DOHH2 (cell line): ENCODE results near the gene MS4A13.

ENCODE experiments used
- H3F3A ChIP-seq: fragments of 200-600 bp; sonication (generic), shearing (Covaris generic); 2 replicates; pipeline ENCODE4 v1.6.0; 2016; ENCODE audit warnings: antibody characterized with exemption, mild to moderate bottlenecking; ENCODE audit not compliant: control insufficient read depth, insufficient read depth
- H3K27ac ChIP-seq: fragments of 200-600 bp; sonication (generic); 2 replicates; pipeline ENCODE4 v1.5.1; 2014; ENCODE audit warnings: low read depth, mild to moderate bottlenecking, low read length, moderate library complexity
- H3K27me3 ChIP-seq: fragments of 200-600 bp; sonication (generic); 2 replicates; pipeline ENCODE4 v1.6.1; 2014; ENCODE audit warnings: mild to moderate bottlenecking, low read length, mixed read lengths; ENCODE audit not compliant: control insufficient read depth
- H3K36me3 ChIP-seq: fragments of 200-600 bp; sonication (generic); 2 replicates; pipeline ENCODE4 v1.6.1; 2014; ENCODE audit warnings: mild to moderate bottlenecking, low read length, moderate library complexity, mixed read lengths; ENCODE audit not compliant: control insufficient read depth
- H3K4me1 ChIP-seq: fragments of 200-600 bp; sonication (generic); 2 replicates; pipeline ENCODE4 v1.6.1; 2014; ENCODE audit warnings: mild to moderate bottlenecking, low read length, mixed read lengths; ENCODE audit not compliant: control insufficient read depth
- H3K4me2 ChIP-seq: fragments of 200-600 bp; sonication (generic); 2 replicates; pipeline ENCODE4 v1.6.0; 2014; ENCODE audit warnings: mild to moderate bottlenecking, low read length, moderate library complexity
- H3K4me3 ChIP-seq: fragments of 200-600 bp; sonication (generic); 2 replicates; pipeline ENCODE4 v1.5.1; 2014; ENCODE audit warnings: mild to moderate bottlenecking, low read length, mixed read lengths
- H3K79me2 ChIP-seq: fragments of 200-600 bp; sonication (generic); 2 replicates; pipeline ENCODE4 v1.6.1; 2014; ENCODE audit warnings: mild to moderate bottlenecking, low read length, mixed read lengths; ENCODE audit not compliant: control insufficient read depth
- H3K9me2 ChIP-seq: fragments of 200-600 bp; sonication (generic); replicated peaks from 2 replicates; pipeline ENCODE4 v1.6.1; 2014; ENCODE audit warnings: mild to moderate bottlenecking, low read length, mixed read lengths; ENCODE audit not compliant: control insufficient read depth
- H3K9me3 ChIP-seq: fragments of 200-600 bp; sonication (generic); 2 replicates; pipeline ENCODE4 v1.6.1; 2014; ENCODE audit warnings: antibody characterized with exemption, low read length, mixed read lengths; ENCODE audit not compliant: control insufficient read depth, insufficient read depth
- H4K20me1 ChIP-seq: fragments of 200-600 bp; sonication (generic); 2 replicates; pipeline ENCODE4 v1.6.0; 2014; ENCODE audit warnings: low read depth, mild to moderate bottlenecking, antibody characterized with exemption, low read length, moderate library complexity; ENCODE audit not compliant: control insufficient read depth, insufficient read depth
- EZH2phosphoT487 ChIP-seq: fragments of 200-600 bp; sonication (generic); IDR thresholded peaks from 2 replicates; pipeline ENCODE4 v1.6.1; 2017; ENCODE audit warnings: borderline replicate concordance, mild to moderate bottlenecking, antibody characterized with exemption, low read length, moderate library complexity, mixed read lengths
- TF ChIP-seq, protein P1 (sequence below): fragments of 200-600 bp; sonication (generic); IDR thresholded peaks from one replicate; pipeline ENCODE4 v1.5.1; 2014; ENCODE audit warnings: antibody characterized with exemption, mild to moderate bottlenecking, low read depth, low read length; ENCODE audit not compliant: poor library complexity, severe bottlenecking

MS4A13 gene

DNA sequence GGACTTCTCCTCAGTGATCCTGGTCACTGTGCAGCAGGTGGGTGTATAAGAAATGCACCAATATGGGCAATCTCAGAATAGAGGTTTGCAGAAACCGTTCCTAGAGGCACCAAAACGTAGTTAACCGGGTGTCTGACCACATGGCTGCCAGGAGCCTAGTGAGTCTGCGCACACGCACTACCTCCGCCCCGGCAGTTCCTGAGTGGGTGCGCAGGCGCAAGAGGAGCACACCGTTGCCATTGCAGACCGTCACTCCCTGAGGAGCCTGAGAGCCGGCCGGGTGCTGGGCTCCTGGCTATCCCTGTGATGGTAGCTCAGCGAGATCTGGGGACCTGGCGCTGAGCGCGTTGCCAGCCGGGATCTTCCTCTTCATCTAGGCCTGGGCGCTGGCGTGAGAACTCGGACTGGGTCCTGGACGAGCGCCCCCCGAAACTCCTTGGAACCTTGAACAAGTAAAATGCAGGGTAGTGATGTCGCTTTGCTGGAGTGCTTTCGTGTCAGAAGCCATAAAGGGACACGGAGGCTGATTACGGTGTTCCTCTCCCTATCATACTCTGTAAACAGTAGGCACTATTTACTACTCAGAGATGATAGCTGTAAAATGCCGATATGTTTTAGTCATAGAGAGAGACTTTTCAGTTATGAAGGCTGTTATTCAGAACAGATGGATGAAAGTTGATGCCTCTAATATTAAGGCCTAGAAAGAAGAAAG lies at the start of gene MS4A13:
Gene MS4A13, plus strand, starts transcription at position 249 of the 712 bp plus-strand sequence. CDS start 2,692 bp downstream, outside the sequence.
- Histone ChIP-seq H3K4me3 (no peak within 1 kb of the TSS), H3K4me2 (no peak within 1 kb of the TSS), H3K27ac (no peak within 1 kb of the TSS), H3K36me3 (no peaks in the 10 kb centered on the region), H3K9me3 (no peaks in the 10 kb centered on the region), H3F3A (no peaks in the 10 kb centered on the region), H3K9me2 (no peaks in the 10 kb centered on the region), H3K27me3 (no peaks in the 10 kb centered on the region; the same call in 1 of the 2 replicates), H4K20me1 (no peaks in the 10 kb centered on the region), H3K79me2 (no peaks in the 10 kb centered on the region), H3K4me1 (peaks cover 8% of the 10 kb centered on the region)
- TF ChIP-seq, protein P1, sequence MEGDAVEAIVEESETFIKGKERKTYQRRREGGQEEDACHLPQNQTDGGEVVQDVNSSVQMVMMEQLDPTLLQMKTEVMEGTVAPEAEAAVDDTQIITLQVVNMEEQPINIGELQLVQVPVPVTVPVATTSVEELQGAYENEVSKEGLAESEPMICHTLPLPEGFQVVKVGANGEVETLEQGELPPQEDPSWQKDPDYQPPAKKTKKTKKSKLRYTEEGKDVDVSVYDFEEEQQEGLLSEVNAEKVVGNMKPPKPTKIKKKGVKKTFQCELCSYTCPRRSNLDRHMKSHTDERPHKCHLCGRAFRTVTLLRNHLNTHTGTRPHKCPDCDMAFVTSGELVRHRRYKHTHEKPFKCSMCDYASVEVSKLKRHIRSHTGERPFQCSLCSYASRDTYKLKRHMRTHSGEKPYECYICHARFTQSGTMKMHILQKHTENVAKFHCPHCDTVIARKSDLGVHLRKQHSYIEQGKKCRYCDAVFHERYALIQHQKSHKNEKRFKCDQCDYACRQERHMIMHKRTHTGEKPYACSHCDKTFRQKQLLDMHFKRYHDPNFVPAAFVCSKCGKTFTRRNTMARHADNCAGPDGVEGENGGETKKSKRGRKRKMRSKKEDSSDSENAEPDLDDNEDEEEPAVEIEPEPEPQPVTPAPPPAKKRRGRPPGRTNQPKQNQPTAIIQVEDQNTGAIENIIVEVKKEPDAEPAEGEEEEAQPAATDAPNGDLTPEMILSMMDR: no peak
- TF ChIP-seq EZH2phosphoT487: no peak

GRCh38 chr11:60468829-60469228 lies 46.4 kb upstream of the MS4A13 start:
- Histone ChIP-seq H3K4me3 (no peak overlapping the region), H3K27me3 (no peaks in the 10 kb centered on the region), H3K4me1 (peaks cover 36% of the 10 kb centered on the region), H3K27ac (peak overlapping the region; percentile 26; the same call in 1 of the 2 replicates), H3F3A (peaks cover 79% of the 10 kb centered on the region), H3K4me2 (no peak overlapping the region), H3K79me2 (0 out of 2 replicates have a peak, but pooled peaks cover 5% of the 10 kb centered on the region), H3K9me3 (no peaks in the 10 kb centered on the region), H4K20me1 (no peaks in the 10 kb centered on the region), H3K36me3 (peaks cover 85% of the 10 kb centered on the region), H3K9me2 (no peaks in the 10 kb centered on the region)
- no peak for TF ChIP-seq EZH2phosphoT487

DNA sequence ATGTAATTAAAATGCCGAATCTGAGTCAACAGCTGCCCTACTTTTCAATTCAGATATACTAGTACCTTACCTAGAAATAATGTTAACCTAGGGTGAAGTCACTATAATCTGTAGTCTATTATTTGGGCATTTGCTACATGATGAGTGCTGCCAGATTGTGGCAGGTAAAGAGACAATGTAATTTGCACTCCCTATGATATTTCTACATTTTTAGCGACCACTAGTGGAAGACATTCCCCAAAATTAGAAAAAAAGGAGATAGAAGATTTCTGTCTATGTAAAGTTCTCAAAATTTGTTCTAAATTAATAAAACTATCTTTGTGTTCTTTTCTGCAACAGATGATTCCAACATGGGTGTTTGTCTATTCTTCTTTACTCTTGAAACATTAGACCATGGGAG lies 45.5 kb upstream of the MS4A13 start:
- peaks cover 36% of the 10 kb centered on the region for H3K4me1 ChIP-seq
- H3K4me2 ChIP-seq: no peak overlapping the region
- H4K20me1 ChIP-seq: no peaks in the 10 kb centered on the region
- H3K79me2 ChIP-seq: no peaks in the 10 kb centered on the region
- peaks cover 76% of the 10 kb centered on the region for H3K36me3 ChIP-seq
- TF ChIP-seq, protein P1: peak; percentile 48
- TF ChIP-seq EZH2phosphoT487: no peak
- H3K27ac ChIP-seq: peak overlapping the region; percentile 29
- H3K27me3 ChIP-seq: no peaks in the 10 kb centered on the region
- peaks cover 71% of the 10 kb centered on the region for H3F3A ChIP-seq
- H3K9me3 ChIP-seq: no peaks in the 10 kb centered on the region
- H3K4me3 ChIP-seq: no peak overlapping the region
- H3K9me2 ChIP-seq: no peaks in the 10 kb centered on the region

GRCh38 chr11:60477035-60477445 lies 38.2 kb upstream of the MS4A13 start:
- H3K27me3 ChIP-seq: no peaks in the 10 kb centered on the region
- peak overlapping the region; percentile 60 for H3K4me3 ChIP-seq
- H4K20me1 ChIP-seq: no peaks in the 10 kb centered on the region
- no peaks in the 10 kb centered on the region for H3K79me2 ChIP-seq
- TF ChIP-seq EZH2phosphoT487: no peak
- H3F3A ChIP-seq: peaks cover 45% of the 10 kb centered on the region
- H3K9me3 ChIP-seq: peaks cover 13% of the 10 kb centered on the region; the same call in 1 of the 2 replicates
- peak overlapping the region; percentile 95 for H3K27ac ChIP-seq
- H3K36me3 ChIP-seq: peaks cover 29% of the 10 kb centered on the region
- peaks cover 64% of the 10 kb centered on the region for H3K4me1 ChIP-seq
- H3K4me2 ChIP-seq: peak overlapping the region; percentile 68
- H3K9me2 ChIP-seq: no peaks in the 10 kb centered on the region
